GM23338 (cell line): Measurements from ENCODE around the gene ATP5MK. TPM values are rescaled to one million over a fixed set of nuclear protein-coding genes. Genes with fewer than 3 reads are reported as not detected.

Experiments used
- ATAC-seq: fragments of 200-7000 bp; cut with Tn5 transposase; 3 replicates; pipeline ENCODE4 v1.9.1; 2020
- DNase-seq: peaks from one replicate; pipeline ENCODE4 v3.0.0-alpha.2; 2015; ENCODE audit warnings: low spot score
- H2AFZ ChIP-seq: fragments of 200-600 bp; sonication (generic); 2 replicates; pipeline ENCODE4 v1.8.0; 2016; ENCODE audit warnings: antibody characterized with exemption, mild to moderate bottlenecking, moderate library complexity
- H3F3A ChIP-seq: fragments of 200-600 bp; sonication (generic); replicated peaks from 2 replicates; pipeline ENCODE4 v1.8.0; 2017; ENCODE audit warnings: antibody characterized with exemption, mixed run types, low read depth
- H3K27ac ChIP-seq: fragments of 200-600 bp; sonication (generic); 2 replicates; pipeline ENCODE4 v1.6.1; 2016; ENCODE audit warnings: low read depth
- H3K27me3 ChIP-seq: fragments of 200-600 bp; sonication (generic); 2 replicates; pipeline ENCODE4 v1.8.0; 2016; ENCODE audit warnings: mild to moderate bottlenecking, mixed run types, moderate library complexity; ENCODE audit not compliant: insufficient read depth
- H3K36me3 ChIP-seq: fragments of 200-600 bp; sonication (generic); 2 replicates; pipeline ENCODE4 v1.8.0; 2016; ENCODE audit warnings: mild to moderate bottlenecking; ENCODE audit not compliant: insufficient read depth
- H3K4me1 ChIP-seq: fragments of 200-600 bp; sonication (generic); 2 replicates; pipeline ENCODE4 v1.8.0; 2016; ENCODE audit warnings: mild to moderate bottlenecking, moderate library complexity; ENCODE audit not compliant: insufficient read depth
- H3K4me2 ChIP-seq: fragments of 200-600 bp; sonication (generic); 2 replicates; pipeline ENCODE4 v1.7.1; 2017; ENCODE audit warnings: mixed run types
- H3K4me3 ChIP-seq: fragments of 200-600 bp; sonication (generic); 2 replicates; pipeline ENCODE4 v1.6.1; 2016; ENCODE audit warnings: mixed run types
- H3K79me2 ChIP-seq: fragments of 200-600 bp; sonication (generic); replicated peaks from 2 replicates; pipeline ENCODE4 v1.8.0; 2017; ENCODE audit warnings: mild to moderate bottlenecking; ENCODE audit not compliant: insufficient read depth
- H3K9me2 ChIP-seq: fragments of 200-600 bp; sonication (generic); 2 replicates; pipeline ENCODE4 v1.8.0; 2017; ENCODE audit not compliant: insufficient read depth
- H4K20me1 ChIP-seq: fragments of 200-600 bp; sonication (generic); replicated peaks from 2 replicates; pipeline ENCODE4 v1.8.0; 2017; ENCODE audit warnings: mild to moderate bottlenecking; ENCODE audit not compliant: insufficient read depth
- H3K27ac Mint-ChIP-seq: 2 replicates; pipeline ENCODE4 v1.8.0; 2020; ENCODE audit warnings: inconsistent platforms, mild to moderate bottlenecking, moderate library complexity, mixed read lengths
- H3K27me3 Mint-ChIP-seq: 3 replicates; pipeline ENCODE4 v1.8.0; 2022; ENCODE audit warnings: low read depth, mild to moderate bottlenecking, moderate library complexity, mixed read lengths, inconsistent platforms; ENCODE audit not compliant: insufficient read depth, poor library complexity
- H3K36me3 Mint-ChIP-seq: 3 replicates; pipeline ENCODE4 v1.8.0; 2021; ENCODE audit warnings: low read depth, mild to moderate bottlenecking, inconsistent platforms, moderate library complexity, mixed read lengths
- H3K4me1 Mint-ChIP-seq: 3 replicates; pipeline ENCODE4 v1.8.0; 2020; ENCODE audit warnings: mild to moderate bottlenecking, inconsistent platforms, mixed read lengths
- H3K4me3 Mint-ChIP-seq: 3 replicates; pipeline ENCODE4 v1.8.0; 2021; ENCODE audit warnings: moderate library complexity, mild to moderate bottlenecking, inconsistent platforms, mixed read lengths
- H3K9me3 Mint-ChIP-seq: 3 replicates; pipeline ENCODE4 v1.8.0; 2020; ENCODE audit warnings: moderate library complexity, mild to moderate bottlenecking, inconsistent platforms, mixed read lengths
- CREB1 ChIP-seq: fragments of 250-450 bp; sonication (Bioruptor Pico); IDR thresholded peaks from 2 replicates; pipeline ENCODE4 v1.5.0; 2020; ENCODE audit warnings: low read depth, mild to moderate bottlenecking, moderate library complexity
- CTCF ChIP-seq, 2 experiments: fragments of 200-600 bp in 1 of 2; sonication (generic) in 1 of 2; conservative IDR thresholded peaks; 2 replicates each; pipeline versions ENCODE4 v1.5.1 to v1.6.1; 2016 to 2017; ENCODE audit warnings: antibody characterized with exemption in 2 of 2, low read depth in 2 of 2, mild to moderate bottlenecking in 2 of 2, moderate library complexity in 1 of 2
- ETS1 ChIP-seq: IDR thresholded peaks from 2 replicates; pipeline ENCODE4 v1.6.1; 2016; ENCODE audit warnings: antibody characterized with exemption
- EZH2 ChIP-seq: fragments of 200-600 bp; sonication (generic); IDR thresholded peaks from one replicate; pipeline ENCODE4 v1.8.0; 2017; ENCODE audit warnings: antibody characterized with exemption, mild to moderate bottlenecking, low read depth; ENCODE audit not compliant: unreplicated experiment
- EZH2phosphoT487 ChIP-seq: fragments of 200-600 bp; sonication (generic); IDR thresholded peaks from one replicate; pipeline ENCODE4 v1.8.1; 2018; ENCODE audit warnings: antibody characterized with exemption; ENCODE audit not compliant: unreplicated experiment
- JUNB ChIP-seq: IDR thresholded peaks from one replicate; pipeline ENCODE4 v1.6.1; 2016; ENCODE audit warnings: antibody characterized with exemption; ENCODE audit not compliant: unreplicated experiment
- NANOG ChIP-seq: IDR thresholded peaks from 2 replicates; pipeline ENCODE4 v1.6.1; 2016; ENCODE audit warnings: antibody characterized with exemption, borderline replicate concordance
- POLR2AphosphoS5 ChIP-seq: IDR thresholded peaks from 2 replicates; pipeline ENCODE4 v1.6.1; 2016; ENCODE audit warnings: antibody characterized with exemption, low read depth
- REST ChIP-seq: IDR thresholded peaks from one replicate; pipeline ENCODE4 v1.6.1; 2018; ENCODE audit warnings: antibody characterized with exemption; ENCODE audit not compliant: unreplicated experiment
- STAT1 ChIP-seq: IDR thresholded peaks from one replicate; pipeline ENCODE4 v1.6.1; 2016; ENCODE audit warnings: antibody characterized with exemption; ENCODE audit not compliant: unreplicated experiment
- ZNF114 ChIP-seq: fragments of 250-450 bp; sonication (Bioruptor Pico); IDR thresholded peaks from 2 replicates; pipeline ENCODE4 v1.5.0; 2020; ENCODE audit warnings: mild to moderate bottlenecking, moderate library complexity
- ZNF331 ChIP-seq: fragments of 250-450 bp; sonication (Bioruptor Pico); IDR thresholded peaks from 2 replicates; pipeline ENCODE4 v1.5.0; 2020; ENCODE audit warnings: low read depth, mild to moderate bottlenecking, moderate library complexity
- ZNF462 ChIP-seq: fragments of 250-450 bp; sonication (Bioruptor Pico); IDR thresholded peaks from 2 replicates; pipeline ENCODE4 v1.5.0; 2020; ENCODE audit warnings: mild to moderate bottlenecking, moderate library complexity
- polyA plus RNA-seq: library from polyadenylated mRNA; unstranded; fragments of >200 nt; fragmentation: Nextera tagmentation; extraction: Ambion mirVana; gene quantifications from 2 replicates; pipeline ENCODE4 v1.2.1, GENCODE V29; 2016
- total RNA-seq: library from RNA; depleted of rRNA; stranded (reverse); fragments of >200 nt; shearing (Covaris generic); gene quantifications from 2 replicates; pipeline ENCODE4 v1.2.3, GENCODE V29; 2014

ATP5MK gene
- total and polyA plus RNA-seq, 2 experiments from 2014 or later, result 227 to 1,139 TPM

- H3K36me3 ChIP-seq, result peaks cover 78% of the 10 kb centered on the region
- H3K27ac Mint-ChIP-seq, result no peak overlapping the region
- no peaks in the 10 kb centered on the region for H3K4me1 ChIP-seq
- ATAC-seq (no peak), DNase-seq (no peak)
- H3K4me2 ChIP-seq, result no peak overlapping the region
- H3K9me2 ChIP-seq, result no peaks in the 10 kb centered on the region
- peaks cover 91% of the 10 kb centered on the region for H3K36me3 Mint-ChIP-seq
- H3K9me3 Mint-ChIP-seq, result no peaks in the 10 kb centered on the region
- no peak overlapping the region for H3K4me3 ChIP-seq
- no peaks in the 10 kb centered on the region for H3K79me2 ChIP-seq
- peaks cover 9% of the 10 kb centered on the region for H3K27me3 Mint-ChIP-seq
- no peaks in the 10 kb centered on the region for H3K4me1 Mint-ChIP-seq
- H3K4me3 Mint-ChIP-seq, result no peak overlapping the region
- H4K20me1 ChIP-seq, result peaks cover 25% of the 10 kb centered on the region
- H2AFZ ChIP-seq, result no peak overlapping the region
- no peak overlapping the region for H3K27ac ChIP-seq
- no peaks in the 10 kb centered on the region; the same call in 1 of the 2 replicates for H3F3A ChIP-seq
- no peak for TF ChIP-seq CREB1
- TF ChIP-seq EZH2, result no peak
- TF ChIP-seq ZNF462 (CRISPR knock-in tag), result no peak
- no peak for TF ChIP-seq EZH2phosphoT487
- TF ChIP-seq CTCF (conservative IDR thresholded peaks at IDR 0.05; ENCODE audit: low read depth in 2 of 2), result no peak
- TF ChIP-seq STAT1, result no peak
- TF ChIP-seq NANOG, result no peak
- TF ChIP-seq ZNF114 (CRISPR knock-in tag), result no peak
- TF ChIP-seq POLR2AphosphoS5, result no peak
- TF ChIP-seq ZNF331, result no peak
- no peak for TF ChIP-seq JUNB
- no peak for TF ChIP-seq ETS1
- TF ChIP-seq REST, result no peak
- H3K27me3 ChIP-seq, result no peaks in the 10 kb centered on the region
These were observed 35.6 kb upstream of the ATP5MK start for GRCh38 chr10:103431902-103432301.
